GM21576 (cell line): Measurements from ENCODE around the gene FMO2.
A peak's percentile ranks its signal among the peaks of the same experiment; 100 is the strongest.
"Not testable (repeated sequence)": the region's sequence is repeated elsewhere in the genome, so short reads cannot be mapped to it uniquely, and the experiment has no call there.

Experiments used
- ATAC-seq: cut with Tn5 transposase; IDR thresholded peaks from one replicate; pipeline ENCODE4 v1.9.1; 2021; ENCODE audit warnings: mild to moderate bottlenecking, moderate library complexity; ENCODE audit not compliant: unreplicated experiment

Gene FMO2

GRCh38 chr1:171219346-171220080 lies 34.4 kb downstream of the FMO2 start:
- ATAC-seq, result no peak

- no peak for ATAC-seq
These were observed 35.0 kb downstream of the FMO2 start for GRCh38 chr1:171220081-171220420.

GRCh38 chr1:171220581-171221054 lies 35.5 kb downstream of the FMO2 start:
- ATAC-seq, result no peak

- ATAC-seq, result no peak
These were observed 36.8 kb downstream of the FMO2 start for GRCh38 chr1:171221665-171222591.

- ATAC-seq, result no peak
These were observed 37.8 kb downstream of the FMO2 start for GRCh38 chr1:171222936-171223335.

GRCh38 chr1:171224257-171224656 lies 39.2 kb downstream of the FMO2 start:
- not testable (repeated sequence) for ATAC-seq

- ATAC-seq, result peak; percentile 82
These were observed 41.8 kb downstream of the FMO2 start for GRCh38 chr1:171226747-171227370.

- no peak for ATAC-seq
These were observed 46.2 kb downstream of the FMO2 start for GRCh38 chr1:171231326-171231725.

GRCh38 chr1:171233183-171233582 lies 48.1 kb downstream of the FMO2 start:
- no peak for ATAC-seq

- not testable (repeated sequence) for ATAC-seq
These were observed 51.1 kb downstream of the FMO2 start for GRCh38 chr1:171236231-171236630.

- ATAC-seq, result no peak
These were observed 58.8 kb downstream of the FMO2 start for GRCh38 chr1:171243878-171244277.

- ATAC-seq, result peak; percentile 85
These were observed 60.5 kb downstream of the FMO2 start for GRCh38 chr1:171245458-171246064.

GRCh38 chr1:171247501-171247900 lies 62.4 kb downstream of the FMO2 start:
- ATAC-seq, result no peak

GRCh38 chr1:171248302-171248701 lies 63.2 kb downstream of the FMO2 start, which contains the start of gene FMO1:
TSS of gene FMO1 (plus strand) at chr1:171248494. CDS start at chr1:171258088, 9,594 bp downstream.
- no peak for ATAC-seq

GRCh38 chr1:171248841-171249240 lies 63.7 kb downstream of the FMO2 start:
- ATAC-seq, result no peak

GRCh38 chr1:171250263-171250662 lies 65.2 kb downstream of the FMO2 start:
- ATAC-seq, result no peak

GRCh38 chr1:171251042-171251951 lies 66.2 kb downstream of the FMO2 start:
- ATAC-seq, result no peak

- no peak for ATAC-seq
These were observed 66.8 kb downstream of the FMO2 start for GRCh38 chr1:171251952-171252300.

GRCh38 chr1:171252482-171252881 lies 67.4 kb downstream of the FMO2 start:
- ATAC-seq, result peak; percentile 94

- ATAC-seq, result no peak
These were observed 69.8 kb downstream of the FMO2 start for GRCh38 chr1:171254859-171255258.
